GM18517 (cell line): ENCODE measurements around the gene CRISPLD2.

ENCODE experiments used
- ATAC-seq: cut with Tn5 transposase; IDR thresholded peaks from one replicate; pipeline ENCODE4 v1.9.1; 2021; ENCODE audit warnings: mild to moderate bottlenecking, moderate library complexity; ENCODE audit not compliant: unreplicated experiment

Gene CRISPLD2

GRCh38 chr16:84795329-84796053 is 24.3 kb upstream of the CRISPLD2 start:
- ATAC-seq: no peak

GRCh38 chr16:84800158-84800978 is 19.4 kb upstream of the CRISPLD2 start:
- no peak for ATAC-seq

GRCh38 chr16:84803146-84803545 is 16.6 kb upstream of the CRISPLD2 start:
- ATAC-seq: no peak

- ATAC-seq: no peak
Measured at GRCh38 chr16:84804326-84804725, 15.5 kb upstream of the CRISPLD2 start.

GRCh38 chr16:84806256-84806889 is 13.4 kb upstream of the CRISPLD2 start:
- ATAC-seq: no peak

- ATAC-seq: no peak
Measured at GRCh38 chr16:84806890-84807258, 12.9 kb upstream of the CRISPLD2 start.

GRCh38 chr16:84807776-84808175 is 12.0 kb upstream of the CRISPLD2 start:
- ATAC-seq: no peak

GRCh38 chr16:84808826-84809225 is 11.0 kb upstream of the CRISPLD2 start:
- no peak for ATAC-seq

GRCh38 chr16:84810518-84811273 is 9.1 kb upstream of the CRISPLD2 start:
- no peak for ATAC-seq

GRCh38 chr16:84811529-84811928 is 8.3 kb upstream of the CRISPLD2 start:
- ATAC-seq: no peak

- no peak for ATAC-seq
Measured at GRCh38 chr16:84813141-84813934, 6.4 kb upstream of the CRISPLD2 start.

GRCh38 chr16:84815462-84815861 is 4.3 kb upstream of the CRISPLD2 start:
- ATAC-seq: no peak

- no peak for ATAC-seq
Measured at GRCh38 chr16:84816023-84816422, 3.8 kb upstream of the CRISPLD2 start.

GRCh38 chr16:84816485-84816884 is 3.3 kb upstream of the CRISPLD2 start:
- no peak for ATAC-seq

GRCh38 chr16:84817206-84817605 is 2.6 kb upstream of the CRISPLD2 start:
- ATAC-seq: no peak

GRCh38 chr16:84817613-84818012 is 2.2 kb upstream of the CRISPLD2 start:
- no peak for ATAC-seq

- no peak for ATAC-seq
Measured at GRCh38 chr16:84818133-84818532, 1.7 kb upstream of the CRISPLD2 start.

- ATAC-seq: no peak
Measured at GRCh38 chr16:84818989-84819643, 669 bp upstream of the CRISPLD2 start.

GRCh38 chr16:84820305-84820684 is 510 bp downstream of the CRISPLD2 start:
- ATAC-seq: no peak

- no peak for ATAC-seq
Measured at GRCh38 chr16:84820771-84821170, 986 bp downstream of the CRISPLD2 start.
